GM23248 (cell line): Measurements from ENCODE around the gene USP17L15. TPM values are rescaled to one million over a fixed set of nuclear protein-coding genes. Genes with fewer than 3 reads are reported as not detected.
"Not testable (repeated sequence)": the region's sequence is repeated elsewhere in the genome, so short reads cannot be mapped to it uniquely, and the experiment has no call there.

Source experiments
- DNase-seq: peaks from one replicate; pipeline ENCODE4 v3.0.0-alpha.2; 2015
- H2AFZ ChIP-seq: fragments of 200-600 bp; sonication (generic); 2 replicates; pipeline ENCODE4 v1.6.1; 2016; ENCODE audit warnings: antibody characterized with exemption
- H3F3A ChIP-seq: fragments of 200-600 bp; sonication (generic); 2 replicates; pipeline ENCODE4 v1.6.1; 2016; ENCODE audit warnings: mild to moderate bottlenecking, antibody characterized with exemption, mixed run types; ENCODE audit not compliant: insufficient read depth
- H3K27ac ChIP-seq: fragments of 200-600 bp; sonication (generic); 2 replicates; pipeline ENCODE4 v1.5.1; 2016; ENCODE audit warnings: mild to moderate bottlenecking
- H3K27me3 ChIP-seq: fragments of 200-600 bp; sonication (generic); replicated peaks from 2 replicates; pipeline ENCODE4 v1.6.1; 2016; ENCODE audit warnings: mild to moderate bottlenecking; ENCODE audit not compliant: insufficient read depth
- H3K36me3 ChIP-seq: fragments of 200-600 bp; sonication (generic); 2 replicates; pipeline ENCODE4 v1.6.1; 2016; ENCODE audit warnings: low read depth, mild to moderate bottlenecking
- H3K4me1 ChIP-seq: fragments of 200-600 bp; sonication (generic); 2 replicates; pipeline ENCODE4 v1.6.1; 2016; ENCODE audit warnings: mild to moderate bottlenecking; ENCODE audit not compliant: insufficient read depth
- H3K4me2 ChIP-seq: fragments of 200-600 bp; sonication (generic); one replicate; pipeline ENCODE4 v1.6.1; 2016; ENCODE audit warnings: mild to moderate bottlenecking; ENCODE audit not compliant: unreplicated experiment
- H3K4me3 ChIP-seq: fragments of 200-600 bp; sonication (generic); 2 replicates; pipeline ENCODE4 v1.5.1; 2016; ENCODE audit warnings: mild to moderate bottlenecking
- H3K79me2 ChIP-seq: fragments of 200-600 bp; sonication (generic); 2 replicates; pipeline ENCODE4 v1.6.1; 2016; ENCODE audit warnings: mild to moderate bottlenecking; ENCODE audit not compliant: insufficient read depth
- H3K9ac ChIP-seq: fragments of 200-600 bp; sonication (generic); 2 replicates; pipeline ENCODE4 v1.6.1; 2016; ENCODE audit warnings: mild to moderate bottlenecking
- H3K9me2 ChIP-seq: fragments of 200-600 bp; sonication (generic); 2 replicates; pipeline ENCODE4 v1.6.1; 2016; ENCODE audit warnings: mixed run types, mild to moderate bottlenecking, moderate library complexity; ENCODE audit not compliant: insufficient read depth
- H3K9me3 ChIP-seq: fragments of 200-600 bp; sonication (generic); one replicate; pipeline ENCODE4 v1.6.1; 2017; ENCODE audit warnings: low read depth
- H4K20me1 ChIP-seq: fragments of 200-600 bp; sonication (generic); 2 replicates; pipeline ENCODE4 v1.6.0; 2016; ENCODE audit not compliant: insufficient read depth
- WGBS, 2 experiments: methylation state at CpG; one replicate each; pipeline ENCODE4 v1.1.6; 2015 to 2017; ENCODE audit warnings: low lambda C conversion rate in 2 of 2, low coverage in 1 of 2; ENCODE audit errors: missing lambda C conversion rate in 2 of 2; 5-methylcytosine and 5-hydroxymethylcytosine counted together
- in situ Hi-C: fragments of 300-500 bp; cut with MboI; formaldehyde crosslinking; loops from 2 replicates; pipeline ENCODE4 v1.15.0; 2020
- polyA plus RNA-seq: library from polyadenylated mRNA; unstranded; fragments of >200 nt; fragmentation: Nextera tagmentation; extraction: Ambion mirVana; gene quantifications from 2 replicates; pipeline ENCODE4 v1.2.1, GENCODE V29; 2016
- total RNA-seq: library from RNA; depleted of rRNA; stranded (reverse); fragments of >200 nt; shearing (Covaris generic); gene quantifications from 2 replicates; pipeline ENCODE4 v1.2.3, GENCODE V29; 2014; rRNA removed

The USP17L15 gene
- total RNA-seq (not detected in 2 replicates), polyA plus RNA-seq (not detected in 2 replicates)

GRCh38 chr4:9234085-9234484, at the start of gene USP17L15:
USP17L15 (plus strand) TSS chr4:9234385; CDS start chr4:9234385, 0 bp downstream.
- in situ Hi-C loops, H3K27me3 ChIP-seq, H2AFZ ChIP-seq, DNase-seq, H4K20me1 ChIP-seq, H3K9ac ChIP-seq, H3K4me2 ChIP-seq, H3F3A ChIP-seq, H3K4me3 ChIP-seq, H3K79me2 ChIP-seq, H3K36me3 ChIP-seq, H3K9me2 ChIP-seq, H3K9me3 ChIP-seq, H3K4me1 ChIP-seq, H3K27ac ChIP-seq: not testable (repeated sequence)
- WGBS, 2 experiments: no CpG with 5 or more reads among the region's 15 CpGs

- H3K4me2 ChIP-seq, in situ Hi-C loops, H3F3A ChIP-seq, H4K20me1 ChIP-seq, H3K4me1 ChIP-seq, H3K9me2 ChIP-seq, H3K36me3 ChIP-seq, DNase-seq, H3K27me3 ChIP-seq, H3K9me3 ChIP-seq, H3K9ac ChIP-seq, H2AFZ ChIP-seq, H3K27ac ChIP-seq, H3K79me2 ChIP-seq, H3K4me3 ChIP-seq: not testable (repeated sequence)
- WGBS, 2 experiments: no CpG with 5 or more reads among the region's 13 CpGs
Observed at GRCh38 chr4:9210357-9210756, 23.8 kb upstream of the USP17L15 start, which contains the start of gene USP17L10. USP17L10 (plus strand) TSS chr4:9210657; CDS start chr4:9210657, 0 bp downstream.

- H3K4me1 ChIP-seq, H4K20me1 ChIP-seq, H3K4me2 ChIP-seq, H3K4me3 ChIP-seq, H3K9ac ChIP-seq, H3K27me3 ChIP-seq, H3K27ac ChIP-seq, H3K36me3 ChIP-seq, DNase-seq, H3K9me3 ChIP-seq, H3F3A ChIP-seq, in situ Hi-C loops, H3K79me2 ChIP-seq, H2AFZ ChIP-seq, H3K9me2 ChIP-seq: not testable (repeated sequence)
- 49 to 59% methylated on average over 9 to 12 of the region's 14 CpGs for WGBS, 2 experiments
Observed at GRCh38 chr4:9214701-9215100, 19.5 kb upstream of the USP17L15 start.

- WGBS, 2 experiments: no CpG with 5 or more reads among the region's 14 CpGs
- H2AFZ ChIP-seq, H3K27me3 ChIP-seq, H3F3A ChIP-seq, H4K20me1 ChIP-seq, H3K9me3 ChIP-seq, H3K36me3 ChIP-seq, in situ Hi-C loops, H3K4me3 ChIP-seq, H3K9me2 ChIP-seq, H3K4me2 ChIP-seq, H3K79me2 ChIP-seq, H3K9ac ChIP-seq, H3K4me1 ChIP-seq, DNase-seq, H3K27ac ChIP-seq: not testable (repeated sequence)
Observed at GRCh38 chr4:9215105-9215504, 19.1 kb upstream of the USP17L15 start, which contains the start of gene USP17L11. USP17L11 (plus strand) TSS chr4:9215405; CDS start chr4:9215405, 0 bp downstream.

- no CpG with 5 or more reads among the region's 13 CpGs for WGBS, 2 experiments
- H3K27ac ChIP-seq, H2AFZ ChIP-seq, H3F3A ChIP-seq, H3K4me1 ChIP-seq, H3K27me3 ChIP-seq, H4K20me1 ChIP-seq, H3K79me2 ChIP-seq, DNase-seq, H3K9ac ChIP-seq, H3K36me3 ChIP-seq, H3K9me3 ChIP-seq, in situ Hi-C loops, H3K9me2 ChIP-seq, H3K4me3 ChIP-seq, H3K4me2 ChIP-seq: not testable (repeated sequence)
Observed at GRCh38 chr4:9219852-9220251, 14.3 kb upstream of the USP17L15 start, which contains the start of gene USP17L12. USP17L12 (plus strand) TSS chr4:9220152; CDS start chr4:9220152, 0 bp downstream.

GRCh38 chr4:9224596-9224995, 9.6 kb upstream of the USP17L15 start, which contains the start of gene USP17L13:
USP17L13 (plus strand) TSS chr4:9224896; CDS start chr4:9224896, 0 bp downstream.
- H3K9me3 ChIP-seq, H3K4me2 ChIP-seq, H3K4me3 ChIP-seq, H3K9ac ChIP-seq, H3K79me2 ChIP-seq, H3K27me3 ChIP-seq, H3K9me2 ChIP-seq, H3K36me3 ChIP-seq, H2AFZ ChIP-seq, DNase-seq, H3K4me1 ChIP-seq, H3K27ac ChIP-seq, H4K20me1 ChIP-seq, H3F3A ChIP-seq, in situ Hi-C loops: not testable (repeated sequence)
- WGBS, 2 experiments: no CpG with 5 or more reads among the region's 14 CpGs

- H3K9me3 ChIP-seq, H4K20me1 ChIP-seq, H3K9ac ChIP-seq, H3K4me3 ChIP-seq, H3K9me2 ChIP-seq, H3K4me1 ChIP-seq, H3K36me3 ChIP-seq, H3K27ac ChIP-seq, in situ Hi-C loops, DNase-seq, H2AFZ ChIP-seq, H3K4me2 ChIP-seq, H3F3A ChIP-seq, H3K79me2 ChIP-seq, H3K27me3 ChIP-seq: not testable (repeated sequence)
- WGBS, 2 experiments: 47 to 53% methylated on average over 5 of the region's 8 CpGs
Observed at GRCh38 chr4:9230249-9230648, 3.9 kb upstream of the USP17L15 start.

GRCh38 chr4:9238461-9238860, 4.3 kb downstream of the USP17L15 start:
- 40% methylated on average over 3 to 4 of the region's 12 CpGs for WGBS, 2 experiments
- in situ Hi-C loops, H3K4me2 ChIP-seq: not testable (repeated sequence)

More at GRCh38 chr4:9238461-9238860, 4.3 kb downstream of the USP17L15 start:
- not testable (repeated sequence) for H2AFZ ChIP-seq, H3K9me3 ChIP-seq, H3K4me1 ChIP-seq, H3K4me3 ChIP-seq, H3K9me2 ChIP-seq, H3K27ac ChIP-seq, H3F3A ChIP-seq, H3K36me3 ChIP-seq, DNase-seq, H3K27me3 ChIP-seq, H3K9ac ChIP-seq, H3K79me2 ChIP-seq, H4K20me1 ChIP-seq
